ENCODE measurements around the gene ZCRB1.

DNA sequence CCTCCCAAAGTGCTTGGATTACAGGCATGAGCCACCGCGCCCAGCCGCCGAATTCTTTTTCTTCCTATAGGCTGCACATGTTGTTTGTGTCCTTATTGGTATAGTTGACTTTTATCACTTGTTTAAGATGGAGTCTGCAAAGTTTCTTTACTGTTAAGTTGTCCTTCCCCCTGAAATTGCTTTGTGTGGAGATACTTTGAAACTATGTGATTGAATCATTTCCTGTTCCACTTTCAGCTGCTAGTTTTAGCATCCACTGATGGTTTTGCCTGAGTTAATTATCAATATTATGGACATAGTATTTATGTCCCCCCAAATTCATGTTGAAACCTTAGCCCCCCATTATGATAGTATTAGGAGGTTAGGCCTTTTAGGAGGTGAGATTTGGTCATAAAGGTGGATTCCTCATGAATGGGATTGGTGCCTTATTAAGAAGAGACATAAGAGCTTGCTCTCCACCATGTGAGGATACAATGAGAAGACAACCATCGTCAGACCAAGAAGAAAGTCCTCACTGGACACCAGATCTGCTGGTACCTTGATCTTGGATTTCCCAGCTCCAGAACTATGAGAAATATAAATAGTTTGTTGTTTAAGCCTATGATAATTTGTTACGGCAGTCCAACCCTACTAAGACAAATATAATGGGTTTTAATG lies 35.0 kb upstream of the ZCRB1 start:
- TF ChIP-seq, protein P1, sequence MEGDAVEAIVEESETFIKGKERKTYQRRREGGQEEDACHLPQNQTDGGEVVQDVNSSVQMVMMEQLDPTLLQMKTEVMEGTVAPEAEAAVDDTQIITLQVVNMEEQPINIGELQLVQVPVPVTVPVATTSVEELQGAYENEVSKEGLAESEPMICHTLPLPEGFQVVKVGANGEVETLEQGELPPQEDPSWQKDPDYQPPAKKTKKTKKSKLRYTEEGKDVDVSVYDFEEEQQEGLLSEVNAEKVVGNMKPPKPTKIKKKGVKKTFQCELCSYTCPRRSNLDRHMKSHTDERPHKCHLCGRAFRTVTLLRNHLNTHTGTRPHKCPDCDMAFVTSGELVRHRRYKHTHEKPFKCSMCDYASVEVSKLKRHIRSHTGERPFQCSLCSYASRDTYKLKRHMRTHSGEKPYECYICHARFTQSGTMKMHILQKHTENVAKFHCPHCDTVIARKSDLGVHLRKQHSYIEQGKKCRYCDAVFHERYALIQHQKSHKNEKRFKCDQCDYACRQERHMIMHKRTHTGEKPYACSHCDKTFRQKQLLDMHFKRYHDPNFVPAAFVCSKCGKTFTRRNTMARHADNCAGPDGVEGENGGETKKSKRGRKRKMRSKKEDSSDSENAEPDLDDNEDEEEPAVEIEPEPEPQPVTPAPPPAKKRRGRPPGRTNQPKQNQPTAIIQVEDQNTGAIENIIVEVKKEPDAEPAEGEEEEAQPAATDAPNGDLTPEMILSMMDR (IDR thresholded peaks at IDR 0.05) = no peak
- TF ChIP-seq POLR2A (IDR thresholded peaks at IDR 0.05; ENCODE audit: low read depth) = no peak

Measured in esophagus muscularis mucosa (tissue), 3 donors.